Heart right ventricle (tissue), 16 donors: ENCODE results near the gene SMC2. TPM values are rescaled to one million over a fixed set of nuclear protein-coding genes. Genes with fewer than 3 reads are reported as not detected.

Experiments
- ATAC-seq, 8 donors: fragments of 200-7000 bp; cut with Tn5 transposase; one replicate each; pipeline ENCODE4 v1.9.1; 2020; ENCODE audit warnings: mild to moderate bottlenecking in 8 of 8, moderate library complexity in 8 of 8, moderate number of reproducible peaks in 1 of 8
- DNase-seq, 2 donors: peaks; one replicate each; pipeline ENCODE4 v3.0.0-alpha.2; 2020
- H3K27ac ChIP-seq, 10 donors: fragments of 200-600 bp; sonication (generic) in 2 of 10; one replicate each; pipeline versions ENCODE4 v1.5.0 to v1.8.0; 2020 to 2022; ENCODE audit warnings: mild to moderate bottlenecking in 3 of 10
- H3K27me3 ChIP-seq, 7 donors: fragments of 200-600 bp; one replicate each; pipeline ENCODE4 v1.8.0; 2021 to 2022; ENCODE audit warnings: mild to moderate bottlenecking in 2 of 7
- H3K36me3 ChIP-seq, 9 donors: fragments of 200-600 bp; sonication (generic) in 1 of 9; one replicate each; pipeline versions ENCODE4 v1.5.0 to v1.8.0; 2020 to 2022; ENCODE audit warnings: mild to moderate bottlenecking in 2 of 9
- H3K4me1 ChIP-seq, 9 donors: fragments of 200-600 bp; sonication (generic) in 1 of 9; one replicate each; pipeline versions ENCODE4 v1.5.0 to v1.8.0; 2020 to 2022; ENCODE audit warnings: mild to moderate bottlenecking in 4 of 9
- H3K4me3 ChIP-seq, 10 donors: fragments of 200-600 bp; sonication (generic) in 2 of 10; one replicate each; pipeline versions ENCODE4 v1.5.0 to v1.8.0; 2020 to 2022; ENCODE audit warnings: mild to moderate bottlenecking in 7 of 10, moderate library complexity in 2 of 10
- H3K9me3 ChIP-seq, 11 donors: fragments of 200-600 bp in 10 of 11; sonication (generic) in 2 of 11; one replicate each; pipeline versions ENCODE4 v1.5.0 to v1.8.0; 2013 to 2022; ENCODE audit warnings: mild to moderate bottlenecking in 2 of 11, control low read depth in 1 of 11, moderate library complexity in 1 of 11
- WGBS, 2 donors: extraction: QIAGEN DNeasy Blood & Tissue Kit; methylation state at CpG; one replicate each; pipeline ENCODE4 v1.1.7; 2013; ENCODE audit warnings: inconsistent platforms in 1 of 2; 5-methylcytosine and 5-hydroxymethylcytosine counted together
- intact Hi-C, 10 donors: fragments of 100-400 bp; cut with DNase I; formaldehyde crosslinking; loops; one replicate each; pipeline versions ENCODE4 v1.11.1 to v1.14.2; 2022
- polyA plus RNA-seq, 2 donors: library from polyadenylated mRNA; stranded (reverse); fragments of 200-250 nt; gene quantifications; one replicate each; pipeline ENCODE4 v1.2.3, GENCODE V29; 2013
- total RNA-seq, 10 donors: library from RNA; stranded (reverse); fragmentation: NEBNext Ultra II Directional in 3 of 10; extraction: Animal tissue kit (Norgen Biotek cat#: 25700) in 3 of 10; gene quantifications; one replicate each; pipeline versions ENCODE4 v1.2.1 to v1.2.4, GENCODE V29; 2021 to 2023
- TF ChIP-seq, protein P1 (sequence below), 9 donors: fragments of 200-600 bp; sonication (generic) in 2 of 9; IDR thresholded peaks; one replicate each; pipeline versions ENCODE4 v1.5.0 to v1.8.0; 2021 to 2022; ENCODE audit warnings: antibody characterized with exemption in 9 of 9, mild to moderate bottlenecking in 5 of 9, moderate library complexity in 1 of 9
- donor health status: Arrhythmogenic right ventricular cardiomyopathy.
- donor health status: ischemic (EF 13 %, LVEDD 7.1; RV severe dilation, severe dysfunction).
- donor health status: healthy with polysubstance abuse.
- donor health status: DM: no; HTN: yes; CAD: no.
- donor health status: DM: no; HTN: no; CAD: no.
- donor health status: ischemic (EF 25% LVEDD 6.9; RV normal size, moderate dysfunction).
- donor health status: ischemic (EF 25% LVEDD 5.7; RV mildly dilated, moderate dysfunction).
- donor health status: healthy.
- donor health status: DM: yes; HTN: yes; CAD: no.
- donor health status: Ischemic cardiomyopathy.
- donor health status: ischemic (EF 35%, LVEDD 5.7; RV mildly dilated, moderate dysfunction).
- donor health status: nonischemic (EF 11% LVEDD 7.7; RV severe dilation, severe dysfunction).
- donor health status: DM: yes; HTN: yes; CAD: no.
- donor health status: PGD.
- donor health status: ischemic (EF 29% LVEDD 5.4; RV normal size, mild dysfunction).
- donor health status: nonischemic (EF 23%, LVEDD 6.1; RV moderate dilation, normal function).

Gene SMC2
- total and polyA plus RNA-seq, 12 donors: 1.9 to 22.2 (median 14.4) TPM

- TF ChIP-seq, protein P1, sequence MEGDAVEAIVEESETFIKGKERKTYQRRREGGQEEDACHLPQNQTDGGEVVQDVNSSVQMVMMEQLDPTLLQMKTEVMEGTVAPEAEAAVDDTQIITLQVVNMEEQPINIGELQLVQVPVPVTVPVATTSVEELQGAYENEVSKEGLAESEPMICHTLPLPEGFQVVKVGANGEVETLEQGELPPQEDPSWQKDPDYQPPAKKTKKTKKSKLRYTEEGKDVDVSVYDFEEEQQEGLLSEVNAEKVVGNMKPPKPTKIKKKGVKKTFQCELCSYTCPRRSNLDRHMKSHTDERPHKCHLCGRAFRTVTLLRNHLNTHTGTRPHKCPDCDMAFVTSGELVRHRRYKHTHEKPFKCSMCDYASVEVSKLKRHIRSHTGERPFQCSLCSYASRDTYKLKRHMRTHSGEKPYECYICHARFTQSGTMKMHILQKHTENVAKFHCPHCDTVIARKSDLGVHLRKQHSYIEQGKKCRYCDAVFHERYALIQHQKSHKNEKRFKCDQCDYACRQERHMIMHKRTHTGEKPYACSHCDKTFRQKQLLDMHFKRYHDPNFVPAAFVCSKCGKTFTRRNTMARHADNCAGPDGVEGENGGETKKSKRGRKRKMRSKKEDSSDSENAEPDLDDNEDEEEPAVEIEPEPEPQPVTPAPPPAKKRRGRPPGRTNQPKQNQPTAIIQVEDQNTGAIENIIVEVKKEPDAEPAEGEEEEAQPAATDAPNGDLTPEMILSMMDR (IDR thresholded peaks at IDR 0.05): no peak
- no peak for ATAC-seq
- DNase-seq: no peak
- H3K4me3 ChIP-seq: no peak overlapping the region
- no peaks in the 10 kb centered on the region for H3K27me3 ChIP-seq
- no peak overlapping the region for H3K27ac ChIP-seq
- intact Hi-C loops: no loop called here
- no peaks in the 10 kb centered on the region for H3K36me3 ChIP-seq
- peaks cover 0 to 17% (median 2%) of the 10 kb centered on the region in 11 donors for H3K9me3 ChIP-seq
- H3K4me1 ChIP-seq: peaks cover 0 to 10% (median 0%) of the 10 kb centered on the region in 9 donors
These were observed 15.5 kb upstream of the SMC2 start for GRCh38 chr9:104078596-104078995.

GRCh38 chr9:104080983-104081382 lies 13.1 kb upstream of the SMC2 start:
- no peak for ATAC-seq
- TF ChIP-seq, protein P1 (IDR thresholded peaks at IDR 0.05): no peak

GRCh38 chr9:104082168-104082567 lies 11.9 kb upstream of the SMC2 start:
- intact Hi-C loops: no loop called here
- 92 to 97% methylated on average over 1 of the region's 1 CpG for WGBS, 2 donors
- Histone ChIP-seq H3K4me3 (no peak overlapping the region), H3K36me3 (no peaks in the 10 kb centered on the region), H3K27ac (peak overlapping the region in 1 of 10 donors; percentile 8), H3K4me1 (no peaks in the 10 kb centered on the region), H3K9me3 (peaks cover 0 to 17% (median 2%) of the 10 kb centered on the region in 11 donors), H3K27me3 (no peaks in the 10 kb centered on the region)
- TF ChIP-seq, protein P1 (IDR thresholded peaks at IDR 0.05): no peak
- ATAC-seq (no peak), DNase-seq (no peak)

More at GRCh38 chr9:104080983-104081382, 13.1 kb upstream of the SMC2 start:
- Histone ChIP-seq H3K36me3 (no peaks in the 10 kb centered on the region), H3K9me3 (peaks cover 0 to 17% (median 2%) of the 10 kb centered on the region in 11 donors), H3K27ac (no peak overlapping the region), H3K4me3 (no peak overlapping the region), H3K27me3 (no peaks in the 10 kb centered on the region), H3K4me1 (no peaks in the 10 kb centered on the region)
- DNase-seq: no peak
- intact Hi-C loops: no loop called here

DNA sequence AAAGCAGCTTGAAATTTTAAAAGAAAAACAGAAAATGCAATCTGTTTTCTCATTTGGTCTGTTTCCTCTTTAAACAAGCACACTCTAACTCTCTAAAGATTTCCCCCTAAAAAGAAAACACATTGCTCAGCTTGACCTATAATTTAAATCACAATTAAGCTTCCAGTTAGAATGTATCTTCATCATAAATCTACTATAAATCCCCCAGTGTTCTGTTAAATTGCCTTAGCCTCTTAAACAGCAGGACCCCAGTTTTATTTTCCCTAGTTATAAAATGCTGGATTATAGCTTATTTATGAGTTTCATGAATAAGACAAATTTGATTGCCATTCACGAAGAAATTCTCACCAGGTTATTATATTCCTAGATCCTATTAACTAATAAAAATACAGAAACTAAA lies 8.6 kb upstream of the SMC2 start:
- intact Hi-C loops: no loop called here

More for the DNA sequence above, 8.6 kb upstream of the SMC2 start:
- H3K4me3 ChIP-seq: no peak overlapping the region
- 70 to 86% methylated on average over 1 of the region's 1 CpG for WGBS, 2 donors
- no peaks in the 10 kb centered on the region for H3K36me3 ChIP-seq
- no peak overlapping the region for H3K27ac ChIP-seq
- no peak for ATAC-seq
- peaks cover 0 to 10% (median 0%) of the 10 kb centered on the region in 11 donors for H3K9me3 ChIP-seq
- TF ChIP-seq, protein P1 (IDR thresholded peaks at IDR 0.05): no peak
- no peak for DNase-seq
- H3K27me3 ChIP-seq: no peaks in the 10 kb centered on the region
- H3K4me1 ChIP-seq: no peaks in the 10 kb centered on the region
